IPS-18a (cell line): Measurements from ENCODE around the gene DDX10.
"Not testable (repeated sequence)": the region's sequence is repeated elsewhere in the genome, so short reads cannot be mapped to it uniquely, and the experiment has no call there.

Source experiments
- H3K27ac ChIP-seq: one replicate; pipeline ENCODE4 v1.5.1; 2013; ENCODE audit warnings: low read length
- H3K27me3 ChIP-seq: one replicate; pipeline ENCODE4 v1.6.1; 2013; ENCODE audit warnings: mild to moderate bottlenecking, low read length; ENCODE audit not compliant: control insufficient read depth, insufficient read depth
- H3K36me3 ChIP-seq: one replicate; pipeline ENCODE4 v1.6.1; 2013; ENCODE audit warnings: low read depth, low read length; ENCODE audit not compliant: control insufficient read depth
- H3K4me1 ChIP-seq: one replicate; pipeline ENCODE4 v1.6.1; 2013; ENCODE audit warnings: low read depth, low read length; ENCODE audit not compliant: control insufficient read depth
- H3K4me3 ChIP-seq: one replicate; pipeline ENCODE4 v1.5.1; 2013; ENCODE audit warnings: low read length
- H3K9ac ChIP-seq: one replicate; pipeline ENCODE4 v1.6.1; 2013; ENCODE audit warnings: mild to moderate bottlenecking, low read length, moderate library complexity
- H3K9me3 ChIP-seq: one replicate; pipeline ENCODE4 v1.6.1; 2013; ENCODE audit warnings: low read depth, low read length; ENCODE audit not compliant: control insufficient read depth

DDX10 gene

DNA sequence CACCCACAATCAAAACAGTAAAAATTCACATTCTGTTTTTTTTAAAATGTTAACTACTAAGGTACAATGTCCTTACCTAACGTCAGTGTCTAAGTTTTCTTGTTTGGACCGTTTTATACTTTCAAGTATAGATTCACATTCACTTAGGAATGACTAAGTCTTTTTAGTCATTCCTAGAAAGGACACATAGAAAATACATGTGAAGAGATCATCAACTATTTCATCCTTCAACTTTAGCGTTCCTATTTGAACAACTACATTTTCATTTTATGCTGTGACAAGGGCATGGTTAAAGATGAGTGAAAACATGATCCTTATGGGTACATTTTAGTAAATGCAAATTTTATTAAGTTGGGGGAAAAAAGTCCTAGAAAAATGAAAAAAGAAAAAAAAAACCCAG lies 62.8 kb downstream of the DDX10 start:
- Histone ChIP-seq H3K9ac (no peak overlapping the region), H3K36me3 (peaks cover 14% of the 10 kb centered on the region), H3K4me1 (no peaks in the 10 kb centered on the region), H3K27me3 (no peaks in the 10 kb centered on the region), H3K4me3 (no peak overlapping the region), H3K9me3 (no peaks in the 10 kb centered on the region), H3K27ac (no peak overlapping the region)

DNA sequence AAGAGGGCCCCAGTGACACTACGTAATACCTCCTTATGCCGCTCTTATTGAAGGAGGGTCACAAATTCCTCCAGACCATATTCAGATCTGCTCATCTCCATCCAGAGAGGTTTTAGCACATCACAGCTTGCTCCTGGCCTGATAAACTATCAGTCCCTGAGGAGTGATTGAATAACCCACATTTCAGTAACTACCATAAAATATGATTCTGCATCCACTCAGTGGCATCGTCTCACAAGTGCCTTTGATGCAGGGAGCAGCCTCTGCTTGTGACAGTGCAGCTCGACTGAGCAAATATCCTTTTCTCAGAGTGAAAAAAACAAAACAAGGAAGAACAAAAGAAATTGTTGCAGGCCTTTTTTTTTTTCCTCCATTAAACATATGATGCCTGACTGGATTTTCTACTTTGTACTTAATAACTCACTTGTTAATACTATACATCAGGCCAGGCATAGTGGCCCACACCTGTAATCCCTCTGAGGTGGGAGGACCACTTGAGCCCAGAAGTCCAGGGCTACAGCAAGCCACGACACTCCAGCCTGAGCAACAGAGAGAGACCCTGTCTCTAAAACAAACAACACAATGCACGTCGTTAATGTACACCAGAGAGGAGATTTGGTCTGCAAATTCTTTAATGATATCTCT lies 64.5 kb downstream of the DDX10 start:
- no peak overlapping the region for H3K4me3 ChIP-seq
- H3K27ac ChIP-seq, result no peak overlapping the region
- H3K36me3 ChIP-seq, result peaks cover 3% of the 10 kb centered on the region
- no peaks in the 10 kb centered on the region for H3K27me3 ChIP-seq
- H3K9me3 ChIP-seq, result no peaks in the 10 kb centered on the region
- H3K4me1 ChIP-seq, result no peaks in the 10 kb centered on the region
- H3K9ac ChIP-seq, result no peak overlapping the region

DNA sequence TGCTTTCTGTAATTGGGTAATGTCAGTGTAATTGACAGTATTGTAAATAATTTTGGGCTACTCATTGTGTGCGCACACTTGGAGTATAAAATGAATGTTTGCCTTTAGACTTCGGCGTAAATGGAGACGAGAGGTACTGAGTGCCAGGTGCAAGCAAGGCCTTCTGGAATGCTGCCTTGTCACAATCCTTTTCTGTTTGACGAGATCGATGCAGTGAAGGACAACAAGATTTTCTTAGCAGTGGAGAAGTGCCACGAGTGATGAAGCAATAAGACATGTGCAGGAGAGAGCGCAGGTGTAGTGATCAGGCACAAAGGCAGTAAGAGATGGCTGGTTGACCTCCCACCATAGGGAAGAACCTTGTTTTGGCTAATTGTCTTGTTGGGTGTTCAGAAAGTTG lies 67.5 kb downstream of the DDX10 start:
- H3K9ac ChIP-seq, result no peak overlapping the region
- no peak overlapping the region for H3K27ac ChIP-seq

DNA sequence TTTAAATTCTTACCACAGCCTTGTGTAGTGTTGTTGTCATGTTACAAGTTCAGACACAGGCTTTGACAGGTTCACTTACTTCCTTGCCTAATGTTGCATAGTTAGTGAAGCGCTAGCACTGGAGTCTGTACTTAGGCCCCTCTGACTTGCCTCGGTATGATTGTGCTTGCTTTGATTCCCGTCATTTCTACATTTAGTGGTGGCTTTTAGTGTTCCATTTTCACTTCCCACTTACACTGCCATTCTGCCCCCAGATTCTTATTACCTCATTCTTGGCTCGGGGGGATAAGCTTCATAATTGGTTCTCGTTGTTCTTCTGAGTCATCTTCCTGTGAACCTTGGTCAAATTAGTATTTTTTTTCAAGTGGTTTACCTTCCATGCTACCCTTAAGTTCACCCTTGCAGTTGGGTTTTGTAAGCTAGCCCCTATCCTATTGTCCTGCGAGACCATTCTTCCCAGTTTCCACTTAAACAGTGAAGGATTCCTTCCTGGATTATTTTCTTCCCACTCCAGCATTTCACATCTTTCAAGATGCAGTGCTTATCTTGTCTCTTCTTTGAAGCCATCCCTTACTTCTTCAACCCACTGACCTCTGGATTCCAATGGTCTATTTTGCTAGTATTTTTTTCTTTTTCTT lies 68.7 kb downstream of the DDX10 start:
- Histone ChIP-seq H3K9ac (no peak overlapping the region), H3K9me3 (no peaks in the 10 kb centered on the region), H3K4me3 (no peak overlapping the region), H3K27me3 (no peaks in the 10 kb centered on the region), H3K36me3 (no peaks in the 10 kb centered on the region), H3K4me1 (no peaks in the 10 kb centered on the region), H3K27ac (no peak overlapping the region)

More for the DNA sequence above, 67.5 kb downstream of the DDX10 start:
- H3K27me3 ChIP-seq, result no peaks in the 10 kb centered on the region
- no peaks in the 10 kb centered on the region for H3K36me3 ChIP-seq
- H3K9me3 ChIP-seq, result no peaks in the 10 kb centered on the region
- H3K4me1 ChIP-seq, result no peaks in the 10 kb centered on the region
- H3K4me3 ChIP-seq, result no peak overlapping the region

DNA sequence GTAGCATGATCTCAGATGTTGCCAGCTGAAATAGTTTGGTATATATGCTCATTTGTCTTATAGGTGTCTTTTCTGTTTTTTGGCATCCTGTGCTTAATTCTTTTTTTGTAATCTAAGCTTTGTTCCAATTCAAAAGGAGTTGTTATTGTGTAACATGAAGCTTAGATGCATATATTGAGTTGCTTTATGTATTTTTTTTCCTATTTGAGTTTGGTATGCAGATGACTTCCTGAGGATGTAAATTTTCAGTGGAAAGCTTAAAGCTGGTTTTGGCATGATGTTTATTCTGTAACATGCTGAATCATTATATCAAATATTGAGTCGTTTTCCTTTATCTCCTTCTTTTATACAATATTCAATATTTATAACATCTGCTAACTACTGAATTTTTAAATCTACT lies 69.4 kb downstream of the DDX10 start:
- no peak overlapping the region for H3K4me3 ChIP-seq
- no peaks in the 10 kb centered on the region for H3K27me3 ChIP-seq
- H3K4me1 ChIP-seq, result no peaks in the 10 kb centered on the region
- H3K9ac ChIP-seq, result no peak overlapping the region
- no peak overlapping the region for H3K27ac ChIP-seq
- H3K36me3 ChIP-seq, result no peaks in the 10 kb centered on the region
- no peaks in the 10 kb centered on the region for H3K9me3 ChIP-seq

DNA sequence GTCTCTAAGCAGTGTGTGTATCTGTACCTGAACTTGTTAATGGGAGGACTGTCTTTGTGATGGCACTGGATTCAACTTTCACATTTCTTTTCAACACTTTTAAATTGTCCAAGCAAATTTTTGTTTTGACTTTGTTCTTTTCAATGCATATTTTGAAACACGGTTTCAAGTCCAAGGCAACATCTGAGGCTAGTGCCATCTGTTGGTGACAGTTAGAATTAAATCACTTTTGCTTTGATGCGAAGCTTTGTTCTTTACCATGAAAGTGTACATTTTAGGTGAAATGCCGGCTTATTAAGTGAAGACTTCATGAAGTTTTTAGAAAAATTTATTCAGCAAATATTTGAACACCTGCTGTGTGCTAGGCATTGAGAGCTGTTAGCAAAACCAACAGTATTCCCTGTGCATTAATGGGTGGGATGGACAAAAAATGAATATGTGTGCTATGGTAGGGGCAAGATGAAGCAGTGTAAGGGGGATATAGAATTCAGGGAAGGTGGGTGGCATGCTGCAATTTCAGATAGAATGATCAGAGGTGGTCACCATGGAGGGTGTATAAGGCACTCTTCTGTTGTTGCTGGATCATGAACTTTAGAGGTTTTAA lies 70.2 kb downstream of the DDX10 start:
- Histone ChIP-seq H3K9me3 (no peaks in the 10 kb centered on the region), H3K27ac (no peak overlapping the region), H3K4me3 (no peak overlapping the region), H3K9ac (no peak overlapping the region), H3K27me3 (no peaks in the 10 kb centered on the region), H3K36me3 (no peaks in the 10 kb centered on the region), H3K4me1 (no peaks in the 10 kb centered on the region)

DNA sequence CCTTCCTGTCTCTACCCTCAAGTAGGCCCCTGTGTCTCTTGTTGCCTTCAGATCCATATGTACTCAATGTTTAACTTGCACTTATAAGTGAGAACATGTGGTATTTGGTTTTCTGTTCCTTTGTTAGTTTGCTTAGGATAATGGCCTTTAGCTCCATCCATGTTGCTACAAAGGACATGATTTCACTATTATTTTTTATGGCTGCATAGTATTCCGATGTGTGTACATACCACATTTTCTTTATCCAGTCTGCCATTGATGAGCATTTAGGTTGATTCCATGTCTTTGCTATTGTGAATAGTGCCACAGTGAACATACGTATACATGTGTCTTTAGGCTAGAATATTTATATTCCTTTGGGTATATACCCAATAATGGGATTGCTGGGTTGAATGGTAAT lies 75.3 kb downstream of the DDX10 start:
- H3K36me3 ChIP-seq, H3K9me3 ChIP-seq: not testable (repeated sequence)

DNA sequence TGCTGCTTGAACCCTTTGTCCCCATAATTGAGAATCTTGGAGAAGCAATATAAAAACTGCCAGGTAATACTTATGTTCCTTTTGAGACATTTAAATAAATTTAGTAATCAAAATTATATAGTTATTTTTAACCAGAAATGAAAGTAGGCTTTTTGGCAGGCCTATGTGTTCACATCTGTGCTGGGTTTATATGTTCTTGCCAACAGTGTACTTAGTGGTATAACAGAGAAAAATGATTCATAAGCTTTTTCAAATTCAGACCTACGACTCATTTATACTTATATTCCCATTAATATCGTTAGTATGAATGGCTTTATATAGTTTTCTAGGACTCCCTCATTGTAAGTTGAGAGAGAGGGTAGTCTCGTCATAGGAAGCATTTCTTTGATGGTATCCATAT lies 79.0 kb downstream of the DDX10 start:
- Histone ChIP-seq H3K9ac (no peak overlapping the region), H3K4me3 (no peak overlapping the region), H3K27ac (no peak overlapping the region), H3K27me3 (no peaks in the 10 kb centered on the region), H3K36me3 (no peaks in the 10 kb centered on the region), H3K4me1 (no peaks in the 10 kb centered on the region), H3K9me3 (no peaks in the 10 kb centered on the region)

More for the DNA sequence above, 75.3 kb downstream of the DDX10 start:
- not testable (repeated sequence) for H3K27me3 ChIP-seq, H3K4me3 ChIP-seq, H3K4me1 ChIP-seq, H3K9ac ChIP-seq, H3K27ac ChIP-seq

DNA sequence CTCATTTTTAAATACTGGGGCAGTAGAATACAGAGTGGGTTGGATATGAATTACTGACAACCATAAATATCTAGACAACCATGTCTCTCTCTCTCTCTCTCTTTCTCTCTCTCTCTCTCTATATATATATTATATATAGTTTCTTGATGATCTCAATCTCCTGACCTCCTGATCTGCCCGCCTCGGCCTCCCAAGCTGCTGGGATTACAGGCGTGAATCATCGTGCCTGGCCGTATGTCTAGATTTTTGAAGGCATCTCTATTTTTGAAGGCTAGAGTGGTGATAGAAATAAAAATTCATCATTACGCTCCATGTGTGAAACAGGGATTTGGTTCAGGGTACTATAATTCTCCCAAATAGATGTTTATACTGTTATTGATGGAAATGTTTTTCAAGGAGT lies 84.1 kb downstream of the DDX10 start:
- no peak overlapping the region for H3K27ac ChIP-seq
- no peaks in the 10 kb centered on the region for H3K9me3 ChIP-seq
- no peaks in the 10 kb centered on the region for H3K27me3 ChIP-seq
- no peaks in the 10 kb centered on the region for H3K4me1 ChIP-seq
- no peaks in the 10 kb centered on the region for H3K36me3 ChIP-seq
- no peak overlapping the region for H3K9ac ChIP-seq
- H3K4me3 ChIP-seq, result no peak overlapping the region

DNA sequence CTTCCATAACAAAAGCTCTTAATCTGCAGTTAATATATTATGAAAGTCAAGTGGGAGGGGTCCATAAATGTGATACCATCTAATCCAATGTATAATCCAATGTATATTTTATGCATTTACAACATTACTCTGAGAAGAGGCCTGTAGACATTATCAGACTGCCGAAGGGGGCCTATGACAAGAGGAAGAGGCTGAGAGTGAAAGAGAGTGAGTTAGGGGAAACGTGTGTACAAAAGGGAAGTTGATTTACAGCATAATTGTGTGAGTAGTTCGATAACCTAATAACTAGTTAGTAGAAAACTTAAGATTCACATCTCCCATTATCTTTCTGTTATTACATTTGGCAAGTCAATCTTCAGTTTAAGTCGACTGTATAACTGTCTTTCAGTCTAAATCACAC lies 86.6 kb downstream of the DDX10 start:
- no peaks in the 10 kb centered on the region for H3K27me3 ChIP-seq
- peaks cover 6% of the 10 kb centered on the region for H3K4me1 ChIP-seq
- H3K4me3 ChIP-seq, result no peak overlapping the region
- H3K9me3 ChIP-seq, result no peaks in the 10 kb centered on the region
- H3K9ac ChIP-seq, result no peak overlapping the region
- H3K36me3 ChIP-seq, result no peaks in the 10 kb centered on the region
- no peak overlapping the region for H3K27ac ChIP-seq

DNA sequence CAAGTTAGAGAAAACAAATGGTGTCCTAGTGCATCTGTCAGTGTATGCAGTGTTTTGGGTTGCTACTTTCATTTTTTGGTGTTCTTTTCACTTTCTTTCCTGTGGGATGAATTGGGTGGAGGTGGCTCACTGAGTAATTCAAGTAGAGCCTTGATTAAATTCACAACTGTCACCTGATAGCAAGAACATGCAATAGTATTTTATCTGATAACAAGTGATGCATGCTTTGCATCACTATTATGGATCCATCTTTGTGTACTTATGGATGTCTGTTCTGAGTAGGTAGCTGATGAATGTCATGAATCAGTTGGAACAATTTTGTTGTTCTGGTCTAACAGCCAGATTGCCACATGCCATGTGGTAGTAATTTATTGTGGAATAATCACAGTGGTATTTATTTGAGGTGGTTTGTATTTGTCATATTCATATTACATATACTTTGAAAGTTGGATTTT lies 87.5 kb downstream of the DDX10 start:
- Histone ChIP-seq H3K36me3 (no peaks in the 10 kb centered on the region), H3K4me1 (peaks cover 15% of the 10 kb centered on the region), H3K27ac (no peak overlapping the region), H3K9ac (no peak overlapping the region), H3K9me3 (no peaks in the 10 kb centered on the region), H3K4me3 (no peak overlapping the region), H3K27me3 (no peaks in the 10 kb centered on the region)
